CD4-positive, alpha-beta T cell treated with Interleukin-12 subunit alpha and Interleukin-12 subunit beta, for 1 hour (primary cell): Measurements from ENCODE around the gene SPTSSA.
"Not testable (repeated sequence)": the region's sequence is repeated elsewhere in the genome, so short reads cannot be mapped to it uniquely, and the experiment has no call there.

Experiments used
- DNase-seq: peaks from one replicate; pipeline ENCODE4 v3.0.0-alpha.2; 2020

SPTSSA gene, protein sequence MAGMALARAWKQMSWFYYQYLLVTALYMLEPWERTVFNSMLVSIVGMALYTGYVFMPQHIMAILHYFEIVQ

DNA sequence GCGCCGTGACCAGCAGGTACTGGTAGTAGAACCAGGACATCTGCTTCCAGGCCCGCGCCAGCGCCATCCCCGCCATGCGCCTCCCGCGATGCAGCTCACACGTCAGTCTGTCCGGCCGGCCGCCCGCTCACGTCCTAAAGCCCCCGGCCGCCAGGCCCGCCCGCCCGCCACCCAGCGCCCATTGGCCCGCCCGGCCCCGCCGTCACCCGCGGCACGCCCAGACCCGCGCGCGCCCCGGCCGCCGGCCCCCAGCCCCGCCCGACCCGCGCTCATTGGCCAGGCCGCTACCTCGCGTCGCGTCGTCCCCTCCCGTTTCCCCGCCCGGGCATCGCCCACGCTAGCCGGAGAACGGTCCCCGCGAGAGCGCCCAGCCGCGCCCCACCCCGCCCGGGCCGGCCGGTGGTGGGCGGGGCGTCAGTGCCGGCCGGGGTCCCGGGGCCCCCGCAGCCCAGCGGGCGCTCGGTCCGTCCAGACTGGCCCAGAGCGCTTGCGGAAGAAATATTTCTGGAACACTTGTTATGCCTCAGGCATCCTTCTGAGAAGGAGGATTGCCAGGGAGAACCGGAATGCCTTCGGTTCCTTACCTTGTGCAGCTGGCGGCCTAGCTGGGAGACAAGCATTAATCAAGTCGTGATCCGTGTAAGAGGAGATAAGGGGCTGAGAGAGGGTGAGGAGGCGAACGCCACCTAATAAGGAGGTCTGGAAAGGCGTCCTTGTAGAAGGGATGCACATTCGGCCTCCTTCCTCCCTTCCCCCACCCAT, at the start of gene SPTSSA:
Gene SPTSSA (minus strand): TSS at position 109 of the 762 bp plus-strand sequence. CDS start 33 bp downstream, at position 76.
- peak; percentile 89 for DNase-seq

DNA sequence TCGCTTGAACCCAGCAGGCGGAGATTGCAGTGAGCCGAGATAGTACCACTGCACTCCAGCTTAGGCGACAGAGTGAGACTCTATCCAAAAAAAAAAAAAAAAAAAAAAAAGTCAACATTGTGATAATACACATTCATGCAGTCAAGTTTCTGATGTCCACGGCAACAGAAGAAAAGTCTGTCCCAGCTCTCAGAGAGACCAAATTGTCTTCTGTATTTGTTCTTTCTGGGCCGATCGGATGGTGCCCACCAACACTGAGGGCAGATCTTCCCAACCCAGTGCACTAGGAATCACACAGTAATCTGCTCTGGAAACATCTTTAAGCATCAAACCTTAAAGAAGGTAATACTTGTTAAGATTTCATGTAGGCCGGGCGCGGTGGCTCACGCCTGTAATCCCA, 45.8 kb upstream of the SPTSSA start:
- DNase-seq = no peak

DNA sequence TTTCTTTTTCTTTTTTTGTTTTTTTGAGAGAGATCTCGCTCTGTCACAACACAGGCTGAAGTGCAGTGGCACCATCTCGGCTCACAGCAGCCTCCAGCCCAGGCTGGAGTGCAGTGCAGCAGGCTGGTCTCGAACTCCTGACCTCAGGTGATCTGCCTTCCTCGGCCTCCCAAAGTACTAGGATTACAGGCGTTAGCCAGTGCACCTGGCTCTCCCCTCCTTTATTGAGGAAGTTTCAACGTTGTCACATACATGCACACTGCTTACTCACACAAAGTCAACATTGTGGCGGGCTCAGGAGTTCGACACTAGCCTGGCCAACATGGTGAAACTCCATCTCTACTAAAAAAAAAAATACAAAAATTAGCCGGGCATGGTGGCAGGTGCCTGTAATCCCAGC, 45.4 kb upstream of the SPTSSA start:
- DNase-seq = no peak

DNA sequence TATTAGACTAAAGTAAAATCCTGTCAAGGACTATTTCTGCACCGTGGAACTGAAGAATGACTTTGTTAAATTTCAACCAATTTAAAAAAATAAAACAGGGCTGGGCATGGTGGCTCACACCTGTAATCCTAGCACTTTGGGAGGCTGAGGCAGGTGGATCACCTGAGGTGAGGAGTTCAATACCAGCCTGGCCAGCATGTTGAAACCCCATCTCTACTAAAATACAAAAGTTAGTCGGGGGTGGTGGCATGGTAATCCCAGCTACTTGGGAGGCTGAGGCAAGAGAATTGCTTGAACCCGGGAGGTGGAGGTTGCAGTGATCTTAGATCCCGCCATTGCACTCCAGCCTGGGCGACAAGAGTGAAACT, 43.1 kb upstream of the SPTSSA start:
- DNase-seq = not testable (repeated sequence)

DNA sequence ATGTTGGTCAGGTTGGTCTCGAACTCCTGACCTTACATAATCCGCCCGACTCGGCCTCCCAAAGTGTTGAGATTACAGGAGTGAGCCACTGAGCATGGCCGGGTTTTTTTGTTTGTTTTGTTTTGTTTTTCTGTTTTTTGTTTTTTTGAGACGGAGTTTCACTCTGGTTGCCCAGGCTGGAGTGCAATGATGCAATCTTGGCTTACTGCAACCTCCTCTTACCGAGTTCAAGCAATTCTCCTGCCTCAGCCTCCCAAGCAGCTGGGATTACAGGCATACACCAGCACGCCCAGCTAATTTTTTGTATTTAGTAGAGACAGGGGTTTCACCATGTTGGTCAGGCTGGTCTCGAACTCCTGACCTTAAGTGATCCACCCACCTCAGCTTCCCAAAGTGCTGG, 42.0 kb upstream of the SPTSSA start:
- not testable (repeated sequence) for DNase-seq

DNA sequence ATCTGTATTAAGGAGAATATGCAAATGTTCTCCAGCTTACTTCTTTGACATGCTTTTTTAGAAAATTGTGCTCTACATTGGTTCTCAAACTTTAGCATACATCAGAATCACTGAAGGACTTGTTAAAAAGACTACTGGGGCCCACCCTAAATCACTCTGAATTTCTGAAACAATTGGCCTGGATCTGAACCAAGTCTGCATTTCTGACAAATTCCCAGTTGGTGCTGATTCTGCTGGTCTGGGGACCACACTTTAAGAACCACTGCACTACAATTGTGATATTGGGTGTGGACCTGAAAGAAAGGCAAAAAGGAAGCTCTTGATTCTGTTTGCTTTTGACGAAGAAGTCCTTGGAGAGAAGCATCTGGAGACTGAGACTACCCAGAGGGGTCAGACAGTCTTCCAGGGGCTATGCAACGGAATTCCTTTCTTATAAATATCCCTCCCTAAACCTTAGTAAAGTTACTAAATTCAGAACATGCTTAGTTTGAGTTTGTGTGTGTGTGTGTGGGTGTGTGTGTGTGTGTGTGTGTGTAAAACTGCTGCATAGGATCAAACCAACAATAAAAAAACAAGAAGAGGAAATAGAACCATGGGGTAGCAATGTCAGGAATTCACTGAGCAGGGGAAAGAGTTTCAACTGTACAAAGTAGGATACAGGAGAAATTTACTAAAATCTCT, 40.6 kb upstream of the SPTSSA start:
- DNase-seq = no peak

DNA sequence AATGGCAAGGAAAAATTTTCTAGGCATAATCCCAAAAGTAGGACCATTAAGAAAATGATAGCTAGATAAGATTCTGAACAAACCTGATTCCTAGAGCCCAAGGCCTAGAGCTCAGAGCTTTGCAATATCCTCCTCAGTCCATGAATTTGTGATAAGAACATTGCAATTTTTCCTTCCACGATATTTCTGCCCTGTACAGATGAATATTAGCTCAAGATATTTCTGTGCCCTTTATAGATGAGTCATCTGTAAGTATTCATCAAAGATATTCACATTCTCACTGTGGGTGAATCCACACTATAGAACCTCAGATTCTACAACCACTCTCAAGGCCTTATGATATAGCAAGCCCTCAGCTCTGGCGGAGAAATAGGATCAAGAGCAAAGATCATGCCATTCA, 40.0 kb upstream of the SPTSSA start:
- no peak for DNase-seq

DNA sequence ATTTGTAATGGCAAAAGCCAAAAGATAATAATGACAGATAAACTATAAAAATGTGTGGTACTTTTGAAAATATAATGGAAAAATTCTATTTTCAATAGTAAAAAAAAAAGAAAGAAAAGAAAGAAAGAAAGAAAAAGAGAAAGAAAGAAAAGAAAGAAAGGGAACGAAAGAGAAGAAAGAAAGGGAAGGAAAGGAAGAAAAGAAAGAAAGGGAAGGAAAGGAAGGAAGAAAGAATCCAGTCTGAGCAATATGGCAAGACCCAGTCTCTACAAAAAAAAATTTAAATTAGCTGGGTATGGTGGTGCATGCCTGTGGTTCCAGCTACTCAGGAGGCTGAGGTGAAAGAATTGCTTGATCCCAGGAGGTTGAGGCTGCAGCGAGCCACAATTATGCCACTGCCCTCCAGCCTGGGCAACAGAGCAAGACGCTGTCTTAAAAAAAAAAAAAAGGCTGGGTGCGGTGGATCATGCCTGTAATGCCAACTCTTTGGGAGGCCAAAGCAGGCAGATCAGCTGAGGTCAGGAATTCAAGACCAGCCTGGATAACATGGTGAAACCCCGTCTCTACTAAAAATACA, 39.1 kb upstream of the SPTSSA start:
- DNase-seq = no peak

DNA sequence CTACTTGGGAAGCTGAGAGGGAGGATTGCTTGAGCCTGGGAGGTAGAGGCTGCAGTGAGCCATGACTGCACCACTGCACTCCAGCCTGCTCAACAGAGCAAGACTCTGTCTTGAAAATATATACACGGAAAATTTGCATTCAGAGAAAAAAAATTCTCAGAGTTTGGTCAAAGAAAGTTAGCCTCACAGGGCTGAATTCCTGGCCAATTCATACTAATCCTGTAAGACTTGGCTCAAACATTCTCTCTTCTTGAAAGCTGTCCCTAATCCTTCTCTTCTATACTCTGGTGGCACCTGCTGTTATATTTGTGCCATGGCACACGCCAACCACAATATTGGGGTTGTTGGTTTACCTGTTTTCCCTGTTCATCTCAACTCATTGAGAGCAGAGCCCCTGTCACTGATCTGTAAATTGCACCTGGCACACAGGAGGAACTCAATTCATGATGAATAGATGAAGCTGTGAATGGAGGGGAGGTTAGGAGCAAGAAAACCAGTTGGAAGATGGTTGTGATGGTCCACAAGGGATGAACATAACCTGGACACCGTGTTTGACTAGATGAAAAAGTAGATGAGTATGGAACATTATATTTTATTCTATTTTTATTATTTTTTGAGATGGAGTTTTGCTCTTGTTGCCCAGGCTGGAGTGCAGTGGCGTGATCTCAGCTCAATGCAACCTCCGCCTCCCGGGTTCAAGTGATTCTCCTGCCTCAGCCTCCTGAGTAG, 36.8 kb upstream of the SPTSSA start:
- no peak for DNase-seq

DNA sequence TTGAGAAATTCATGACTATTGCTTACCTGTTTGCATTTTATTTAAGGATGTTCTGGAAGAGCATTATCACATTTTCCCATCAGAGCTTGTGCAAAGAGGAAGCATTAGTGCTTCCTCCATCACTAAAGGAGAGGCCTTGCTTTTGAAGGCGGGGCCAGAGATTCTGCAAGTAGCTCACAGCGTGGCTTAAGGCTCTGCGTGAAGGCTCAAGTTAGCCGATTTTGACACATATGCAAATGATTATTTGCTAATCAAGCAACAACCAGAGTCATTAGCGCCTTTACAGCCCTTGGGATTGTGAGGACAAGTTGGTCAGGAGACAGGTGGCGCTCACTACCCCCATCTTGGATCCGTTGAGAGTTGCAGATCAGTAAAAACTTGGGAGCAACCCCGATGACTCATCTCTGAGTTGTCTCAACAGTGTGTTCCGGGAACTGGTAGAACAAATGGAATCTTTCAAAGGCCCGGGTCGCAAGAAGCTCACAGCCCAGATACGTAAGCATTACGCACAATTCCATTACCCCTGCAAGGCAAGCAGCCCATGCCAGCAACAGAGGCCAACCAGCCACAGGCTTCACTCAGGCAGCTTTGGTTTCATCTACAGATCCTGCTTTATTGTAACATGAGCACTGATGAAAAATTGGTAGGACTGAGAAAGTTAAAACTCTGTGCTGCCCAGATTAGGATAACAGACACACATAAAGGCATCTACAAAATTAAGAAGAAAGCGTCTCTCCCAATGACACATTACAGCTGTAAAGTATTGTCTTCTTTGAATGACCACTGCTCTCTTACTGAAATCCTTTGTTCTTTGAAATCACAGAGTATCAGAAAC, 34.9 kb upstream of the SPTSSA start:
- DNase-seq = no peak

DNA sequence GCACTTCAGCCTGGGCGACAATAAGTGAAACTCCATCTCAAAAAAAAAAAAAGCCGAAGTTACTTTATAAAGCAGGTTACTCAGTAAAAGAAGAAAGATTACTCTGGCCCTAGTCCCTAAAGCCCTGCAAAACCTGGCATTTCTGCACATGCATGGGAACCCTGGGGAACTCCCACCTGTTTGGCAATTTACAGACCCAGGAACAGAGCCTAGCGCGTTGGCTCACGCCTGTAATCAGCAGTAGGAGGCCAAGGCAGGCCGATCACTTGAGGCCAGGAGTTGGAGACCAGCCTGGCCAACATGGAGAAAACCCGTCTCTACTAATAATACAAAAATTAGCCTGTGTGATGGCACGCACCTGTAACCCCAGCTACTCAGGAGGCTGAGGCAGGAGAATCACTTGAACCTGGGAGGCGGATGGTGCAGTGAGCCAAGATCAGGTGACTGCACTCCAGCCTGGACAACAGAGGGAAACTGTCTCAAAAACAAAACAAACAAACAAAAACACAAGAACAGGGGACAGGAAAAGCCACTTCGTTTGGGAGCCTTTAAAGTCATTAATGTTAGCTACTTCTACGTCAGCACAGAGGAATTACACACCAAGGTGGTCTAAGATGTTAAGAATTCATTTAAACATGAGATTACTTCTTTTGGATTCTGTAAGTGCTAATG, 34.1 kb upstream of the SPTSSA start:
- DNase-seq = no peak

DNA sequence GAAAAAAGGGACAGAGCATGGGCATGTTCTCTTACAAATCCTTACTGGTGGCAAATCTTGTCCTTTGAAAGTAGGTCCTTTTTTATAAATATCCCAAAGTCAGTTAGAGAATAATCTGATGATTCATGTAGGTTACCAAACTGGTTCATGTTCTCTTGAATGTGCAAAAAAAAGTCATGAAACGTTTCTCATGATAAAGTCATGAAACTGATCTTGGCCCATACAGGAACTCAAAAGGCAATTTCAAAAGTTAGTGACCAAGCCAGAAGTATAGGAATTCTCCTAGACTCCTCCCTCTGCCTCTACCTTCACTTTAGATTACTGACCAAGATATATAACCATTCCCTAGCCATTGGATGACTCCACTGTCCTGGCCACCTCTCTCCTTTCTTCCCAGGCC, 27.3 kb upstream of the SPTSSA start:
- DNase-seq = no peak

DNA sequence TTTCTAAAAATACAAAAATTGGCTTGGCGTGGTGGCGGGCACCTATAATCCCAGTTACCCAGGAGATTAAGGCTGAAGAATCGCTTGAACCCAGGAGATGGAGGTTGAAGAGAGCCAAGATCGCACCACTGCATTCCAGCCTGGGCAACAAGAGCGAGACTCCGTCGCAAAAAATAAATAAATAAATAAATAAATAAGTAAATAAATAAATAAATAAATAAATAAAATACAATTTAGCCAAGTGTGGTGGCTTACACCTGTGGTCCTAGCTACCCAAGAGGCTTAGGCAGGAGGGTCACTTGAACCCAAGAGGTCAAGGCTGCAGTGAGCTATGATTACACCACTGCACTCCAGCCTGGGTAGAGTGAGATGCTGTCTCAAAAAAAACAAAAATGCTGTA, 26.5 kb upstream of the SPTSSA start:
- no peak for DNase-seq

DNA sequence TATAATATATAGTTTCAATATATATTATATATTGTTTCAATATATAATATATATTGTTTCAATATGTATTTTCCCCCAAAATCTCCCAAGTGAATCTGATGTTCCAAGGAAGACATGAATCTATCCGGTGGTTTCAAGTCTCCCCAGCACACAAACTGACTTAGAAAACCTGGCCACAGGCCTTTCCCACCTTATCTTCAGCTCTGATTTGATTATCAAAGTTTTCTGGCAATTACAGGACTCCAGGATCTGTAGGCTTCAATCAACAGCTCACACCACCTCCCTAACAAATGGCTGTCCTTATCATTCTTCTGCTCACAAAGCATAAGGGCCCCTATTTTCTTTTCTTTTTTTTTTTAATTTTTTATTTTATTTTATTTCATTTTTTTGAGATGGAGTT, 22.7 kb upstream of the SPTSSA start:
- DNase-seq = no peak

DNA sequence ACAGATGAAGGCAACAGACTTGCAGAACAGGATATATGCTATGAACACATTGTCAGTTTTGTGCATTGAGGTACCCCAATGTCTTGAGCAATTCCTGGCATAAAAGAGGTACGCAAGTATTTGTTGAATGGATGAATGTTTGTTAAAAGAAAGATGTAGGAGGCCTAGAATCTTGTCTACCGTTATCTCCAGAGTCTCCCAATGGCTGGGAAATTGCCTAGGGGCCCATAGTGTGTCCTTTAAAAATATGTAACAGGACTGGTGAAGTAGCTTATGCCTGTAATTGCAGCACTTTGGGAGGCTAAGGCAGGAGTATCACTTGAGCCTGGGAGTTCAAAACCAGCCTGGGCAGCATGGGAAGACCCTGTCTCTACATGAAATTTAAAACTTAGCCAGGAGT, 20.4 kb upstream of the SPTSSA start:
- no peak for DNase-seq

DNA sequence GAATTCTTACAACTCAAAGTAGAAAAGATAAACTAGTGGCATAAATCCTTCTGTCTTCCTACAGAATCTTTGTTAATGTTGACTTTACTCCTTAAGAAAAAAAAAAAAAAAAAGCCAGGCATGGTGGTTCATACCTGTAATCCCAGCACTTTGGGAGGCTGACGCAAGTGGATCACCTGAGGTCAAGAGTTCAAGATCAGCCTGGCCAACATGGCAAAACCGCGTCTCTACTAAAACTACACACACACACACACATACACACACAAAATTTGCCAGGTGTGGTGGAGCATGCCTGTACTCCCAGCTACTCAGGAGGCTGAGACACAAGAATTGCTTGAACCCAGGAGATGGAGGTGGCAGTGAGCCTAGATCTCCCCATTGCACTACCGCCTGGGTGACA, 17.7 kb upstream of the SPTSSA start:
- DNase-seq = no peak

DNA sequence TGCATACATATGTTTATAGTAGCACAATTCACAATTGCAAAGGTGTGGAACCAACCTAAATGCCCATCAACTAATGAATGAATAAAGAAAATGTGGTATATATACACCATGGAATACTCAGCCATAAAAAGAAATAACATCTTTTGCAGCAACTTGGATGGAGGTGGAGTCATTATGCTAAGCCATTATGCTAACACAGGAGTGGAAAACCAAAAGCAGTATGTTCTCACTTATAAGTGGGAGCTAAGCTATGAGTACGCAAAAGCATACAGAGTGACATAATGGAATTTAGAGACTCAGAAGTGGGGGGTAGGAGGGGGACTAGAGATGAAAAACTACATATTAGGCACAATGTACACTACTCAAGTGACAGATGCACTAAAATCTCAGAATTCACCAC, 16.2 kb upstream of the SPTSSA start:
- DNase-seq = no peak

DNA sequence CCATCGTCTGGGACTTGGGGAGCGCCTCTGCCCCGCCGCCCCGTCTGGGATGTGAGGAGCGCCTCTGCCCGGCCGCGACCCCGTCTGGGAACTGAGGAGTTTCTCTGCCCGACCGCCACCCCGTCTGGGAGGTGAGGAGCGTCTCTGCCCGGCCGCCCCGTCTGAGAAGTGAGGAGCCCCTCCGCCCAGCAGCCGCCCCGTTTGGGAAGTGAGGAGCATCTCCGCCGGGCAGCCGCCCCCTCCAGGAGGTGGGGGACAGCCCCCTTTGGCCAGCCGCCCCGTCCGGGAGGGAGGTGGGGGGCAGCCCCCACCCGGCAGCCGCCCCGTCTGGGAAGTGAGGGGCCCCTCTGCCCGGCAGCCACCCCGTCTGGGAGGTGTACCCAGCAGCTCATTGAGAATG, 14.0 kb upstream of the SPTSSA start:
- not testable (repeated sequence) for DNase-seq

DNA sequence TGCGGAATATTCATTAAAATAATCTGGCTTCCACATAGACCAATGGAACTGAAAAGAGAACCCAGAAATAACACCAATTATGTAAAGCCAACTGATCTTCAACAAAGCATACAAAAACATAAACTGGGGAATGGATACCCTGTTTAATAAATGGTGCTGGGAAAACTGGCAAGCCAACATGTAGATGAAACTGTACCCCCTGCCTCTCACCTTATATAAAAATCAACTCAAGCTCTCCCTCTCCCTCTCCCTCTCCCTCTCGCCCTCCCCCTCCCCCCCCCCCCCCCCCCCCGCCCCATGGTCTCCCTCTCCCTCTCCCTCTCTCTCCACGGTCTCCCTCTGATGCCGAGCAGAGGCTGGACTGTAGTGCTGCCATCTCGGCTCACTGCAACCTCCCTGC, 13.1 kb upstream of the SPTSSA start:
- DNase-seq = no peak

DNA sequence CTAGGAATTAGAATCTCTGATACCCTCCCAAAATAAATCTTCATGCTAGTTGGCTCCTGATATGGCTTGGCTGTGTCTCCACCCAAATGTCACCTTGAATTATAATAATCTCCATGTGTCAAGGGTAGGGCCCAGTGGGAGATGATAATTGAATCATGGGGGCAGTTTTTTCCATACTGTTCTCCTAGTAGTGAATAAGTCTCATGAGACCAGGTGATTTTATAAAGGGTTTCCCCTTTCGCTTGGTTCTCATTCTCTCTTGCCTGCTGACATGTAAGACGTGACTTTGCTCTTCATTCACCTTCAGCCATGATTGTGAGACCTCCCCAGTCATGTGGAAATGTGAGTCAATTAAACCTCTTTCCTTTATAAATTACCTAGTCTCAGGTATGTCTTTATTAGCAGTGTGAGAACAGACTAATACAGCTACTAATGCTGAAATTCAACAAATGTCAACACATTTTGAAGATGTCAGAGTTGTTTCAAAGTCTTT, 12.2 kb upstream of the SPTSSA start:
- DNase-seq = no peak

DNA sequence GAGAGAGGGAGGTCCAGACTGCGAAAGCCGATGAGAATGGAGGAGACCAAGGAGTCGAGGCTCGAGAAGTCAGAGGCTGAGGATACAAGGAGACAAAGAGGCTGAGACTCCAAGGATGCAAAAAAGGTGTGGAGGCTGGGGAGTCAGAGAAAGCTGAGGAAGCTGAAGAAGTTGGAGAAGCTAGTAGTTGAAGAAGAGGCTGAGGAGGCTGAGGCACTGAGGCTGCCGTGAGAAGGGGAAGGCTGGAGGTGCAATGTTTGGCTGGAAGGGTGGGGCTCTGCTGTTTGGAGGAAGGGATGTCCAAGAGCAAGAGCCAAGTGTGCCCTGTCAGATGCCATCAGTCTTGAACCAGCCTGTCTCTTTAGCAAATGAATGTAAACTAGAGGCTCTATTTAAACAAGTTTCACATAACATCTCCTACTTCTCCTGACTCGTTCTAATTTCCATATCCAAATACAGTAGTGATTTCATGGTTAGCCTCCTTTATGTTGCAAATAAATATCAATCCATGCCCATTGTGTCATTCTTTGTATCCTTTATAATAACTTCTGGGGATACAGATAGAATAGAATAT, 10.8 kb upstream of the SPTSSA start:
- DNase-seq = no peak
